Esophagus squamous epithelium (tissue), 5 donors: Measurements from ENCODE around the gene SKAP1. TPM values are rescaled to one million over a fixed set of nuclear protein-coding genes. Genes with fewer than 3 reads are reported as not detected.

Source experiments
- DNase-seq: peaks from one replicate; lab custom pipeline; 2025; lab: John Stamatoyannopoulos, UW
- H3K27ac ChIP-seq, 4 donors: fragments of 200-600 bp; sonication (generic); one replicate each; pipeline ENCODE4 v1.5.1; 2016 to 2019; ENCODE audit warnings: mild to moderate bottlenecking in 1 of 4
- H3K27me3 ChIP-seq, 4 donors: fragments of 200-600 bp; sonication (generic); 1 replicate in 3 of 4; 2 replicates in 1 of 4; pipeline versions ENCODE4 v1.5.1 to v1.6.0; 2017 to 2021; ENCODE audit warnings: antibody characterized with exemption in 1 of 4
- H3K36me3 ChIP-seq, 3 donors: fragments of 200-600 bp; sonication (generic); one replicate each; pipeline ENCODE4 v1.5.1; 2016 to 2019
- H3K4me1 ChIP-seq, 3 donors: fragments of 200-600 bp; sonication (generic); one replicate each; pipeline ENCODE4 v1.5.1; 2017 to 2019
- H3K4me3 ChIP-seq, 4 donors: fragments of 200-600 bp; sonication (generic); 1 replicate in 3 of 4; 2 replicates in 1 of 4; pipeline ENCODE4 v1.5.1; 2016 to 2019; ENCODE audit warnings: mild to moderate bottlenecking in 2 of 4, moderate library complexity in 1 of 4
- H3K9me3 ChIP-seq, 3 donors: fragments of 200-600 bp; sonication (generic); one replicate each; pipeline ENCODE4 v1.5.1; 2016 to 2019
- POLR2A ChIP-seq, 4 donors: fragments of 450-650 bp; IDR thresholded peaks; one replicate each; pipeline ENCODE4 v1.6.1; 2017; ENCODE audit warnings: antibody characterized with exemption in 4 of 4, mild to moderate bottlenecking in 4 of 4, moderate library complexity in 3 of 4
- WGBS, 2 donors: methylation state at CpG; one replicate each; pipeline ENCODE4 v1.1.5; 2018; 5-methylcytosine and 5-hydroxymethylcytosine counted together
- intact Hi-C: fragments of 100-400 bp; cut with DNase I; formaldehyde crosslinking; loops from one replicate; pipeline ENCODE4 v1.15.0; 2022
- total RNA-seq, 4 donors: library from RNA; depleted of rRNA; stranded (reverse); fragments of >200 nt; gene quantifications; one replicate each; pipeline ENCODE4 v1.1.0, GENCODE V29; 2016
- TF ChIP-seq, protein P1 (sequence below), 6 experiments: fragments of 450-650 bp in 4 of 6; fragments of 200-600 bp in 2 of 6; sonication (generic) in 2 of 6; IDR thresholded peaks; one replicate each; pipeline ENCODE4 v1.5.1; 2016 to 2019; ENCODE audit warnings: antibody characterized with exemption in 6 of 6, mild to moderate bottlenecking in 4 of 6, moderate library complexity in 4 of 6
- donor health status: DM: yes; HTN: yes; CAD: no.

The SKAP1 gene
- total RNA-seq, 4 donors from 2014 or later, result 0.83 to 5.1 (median 3.4) TPM; not detected in 1

- Histone ChIP-seq H3K4me1 (no peaks in the 10 kb centered on the region), H3K36me3 (no peaks in the 10 kb centered on the region), H3K9me3 (no peaks in the 10 kb centered on the region), H3K4me3 (no peak overlapping the region), H3K27ac (no peak overlapping the region), H3K27me3 (peaks cover 0 to 68% (median 0%) of the 10 kb centered on the region in 4 donors)
- WGBS, 2 donors, result 33 to 51% methylated on average over 3 of the region's 3 CpGs
- no peak for DNase-seq
- TF ChIP-seq, protein P1, sequence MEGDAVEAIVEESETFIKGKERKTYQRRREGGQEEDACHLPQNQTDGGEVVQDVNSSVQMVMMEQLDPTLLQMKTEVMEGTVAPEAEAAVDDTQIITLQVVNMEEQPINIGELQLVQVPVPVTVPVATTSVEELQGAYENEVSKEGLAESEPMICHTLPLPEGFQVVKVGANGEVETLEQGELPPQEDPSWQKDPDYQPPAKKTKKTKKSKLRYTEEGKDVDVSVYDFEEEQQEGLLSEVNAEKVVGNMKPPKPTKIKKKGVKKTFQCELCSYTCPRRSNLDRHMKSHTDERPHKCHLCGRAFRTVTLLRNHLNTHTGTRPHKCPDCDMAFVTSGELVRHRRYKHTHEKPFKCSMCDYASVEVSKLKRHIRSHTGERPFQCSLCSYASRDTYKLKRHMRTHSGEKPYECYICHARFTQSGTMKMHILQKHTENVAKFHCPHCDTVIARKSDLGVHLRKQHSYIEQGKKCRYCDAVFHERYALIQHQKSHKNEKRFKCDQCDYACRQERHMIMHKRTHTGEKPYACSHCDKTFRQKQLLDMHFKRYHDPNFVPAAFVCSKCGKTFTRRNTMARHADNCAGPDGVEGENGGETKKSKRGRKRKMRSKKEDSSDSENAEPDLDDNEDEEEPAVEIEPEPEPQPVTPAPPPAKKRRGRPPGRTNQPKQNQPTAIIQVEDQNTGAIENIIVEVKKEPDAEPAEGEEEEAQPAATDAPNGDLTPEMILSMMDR (IDR thresholded peaks at IDR 0.05), result peak in 4 of 6 experiments; percentile 21 to 52 (median 26)
- TF ChIP-seq POLR2A (IDR thresholded peaks at IDR 0.05), result no peak
- intact Hi-C loops, result no loop called here
Observed at GRCh38 chr17:48259694-48260291, 170.2 kb downstream of the SKAP1 start.

- DNase-seq, result no peak
- no peaks in the 10 kb centered on the region for H3K36me3 ChIP-seq
- peaks cover 0 to 66% (median 0%) of the 10 kb centered on the region in 4 donors for H3K27me3 ChIP-seq
- intact Hi-C loops, result no loop called here
- no peaks in the 10 kb centered on the region for H3K9me3 ChIP-seq
- TF ChIP-seq, protein P1 (IDR thresholded peaks at IDR 0.05), result no peak
- TF ChIP-seq POLR2A (IDR thresholded peaks at IDR 0.05), result no peak
- H3K27ac ChIP-seq, result no peak overlapping the region
- H3K4me1 ChIP-seq, result no peaks in the 10 kb centered on the region
- no peak overlapping the region for H3K4me3 ChIP-seq
- WGBS, 2 donors, result 52 to 67% methylated on average over 1 of the region's 1 CpG
Observed at GRCh38 chr17:48258331-48258730, 171.7 kb downstream of the SKAP1 start.

DNA sequence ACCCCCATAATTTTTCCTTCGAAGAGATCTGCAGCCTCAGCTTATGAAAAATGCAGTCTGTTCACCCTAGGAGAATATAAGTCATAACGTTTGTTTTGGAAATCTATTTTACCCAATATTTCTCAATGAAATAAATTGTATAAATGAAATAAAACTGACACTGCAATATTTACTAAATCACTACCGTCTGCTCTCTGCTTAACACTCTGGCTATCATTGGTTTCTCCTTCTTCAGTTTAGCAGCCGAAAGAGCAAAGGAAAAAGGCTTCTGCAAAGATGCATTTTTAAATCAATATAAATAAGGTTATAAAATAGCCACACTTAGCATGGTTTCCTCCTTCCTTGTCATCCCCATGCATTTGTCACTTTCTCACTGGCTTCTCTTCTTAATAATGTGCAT lies 174.3 kb downstream of the SKAP1 start:
- no peak for DNase-seq

DNA sequence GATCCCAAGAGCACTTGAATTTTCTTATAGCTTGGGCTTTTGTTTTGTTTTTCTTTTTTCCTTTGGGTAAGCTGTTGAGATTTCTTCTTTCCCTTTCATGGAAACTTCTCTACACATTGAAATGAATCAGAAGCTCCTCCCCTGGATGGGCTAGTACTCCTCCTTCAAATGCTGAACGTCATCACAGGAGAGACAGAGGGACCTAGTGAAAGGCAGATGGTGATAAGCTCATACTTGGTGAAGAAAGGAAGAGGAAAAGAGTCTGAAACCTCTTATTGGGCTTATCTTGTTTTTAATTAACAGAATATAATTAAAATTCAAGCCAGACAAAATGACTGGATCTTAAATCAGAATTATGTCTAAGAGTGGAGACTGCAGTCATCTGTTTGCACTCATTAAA lies 175.1 kb downstream of the SKAP1 start:
- Histone ChIP-seq H3K9me3 (no peaks in the 10 kb centered on the region), H3K27me3 (peaks cover 0 to 79% (median 0%) of the 10 kb centered on the region in 4 donors), H3K4me3 (no peak overlapping the region), H3K27ac (no peak overlapping the region), H3K4me1 (no peaks in the 10 kb centered on the region), H3K36me3 (no peaks in the 10 kb centered on the region)
- DNase-seq, result no peak
- TF ChIP-seq POLR2A (IDR thresholded peaks at IDR 0.05), result no peak
- TF ChIP-seq, protein P1 (IDR thresholded peaks at IDR 0.05), result no peak
- 23 to 33% methylated on average over 1 of the region's 1 CpG for WGBS, 2 donors
- intact Hi-C loops, result no loop called here

More for the DNA sequence above, 174.3 kb downstream of the SKAP1 start:
- H3K4me1 ChIP-seq, result no peaks in the 10 kb centered on the region
- no peak overlapping the region for H3K4me3 ChIP-seq
- H3K27ac ChIP-seq, result no peak overlapping the region
- no peaks in the 10 kb centered on the region for H3K36me3 ChIP-seq
- peaks cover 0 to 78% (median 0%) of the 10 kb centered on the region in 4 donors for H3K27me3 ChIP-seq
- no peaks in the 10 kb centered on the region for H3K9me3 ChIP-seq
- WGBS, 2 donors, result 61 to 64% methylated on average over 4 of the region's 4 CpGs
- TF ChIP-seq POLR2A (IDR thresholded peaks at IDR 0.05), result no peak
- TF ChIP-seq, protein P1 (IDR thresholded peaks at IDR 0.05), result no peak
- intact Hi-C loops, result no loop called here

DNA sequence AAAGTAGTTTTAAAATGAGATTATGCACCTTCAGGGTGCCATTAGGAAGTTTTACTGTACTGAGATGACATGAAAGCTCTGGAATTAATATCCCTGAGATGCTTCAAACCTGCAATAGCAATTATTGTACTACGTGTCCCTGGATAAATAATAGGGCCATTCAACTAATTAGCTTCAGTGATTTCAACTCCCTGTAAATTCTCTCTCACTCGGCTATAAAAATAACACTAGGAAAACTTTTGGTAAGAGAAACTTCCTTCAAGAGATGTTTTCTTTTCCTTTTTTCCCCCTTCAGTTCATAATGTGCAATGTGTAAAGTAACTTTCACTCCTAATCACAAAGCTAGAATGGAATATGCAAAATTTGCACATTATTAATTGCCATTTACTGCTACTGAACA lies 176.0 kb downstream of the SKAP1 start:
- H3K27me3 ChIP-seq, result peaks cover 0 to 73% (median 0%) of the 10 kb centered on the region in 4 donors
- H3K4me1 ChIP-seq, result no peaks in the 10 kb centered on the region
- no peak overlapping the region for H3K4me3 ChIP-seq
- no peak for DNase-seq
- H3K27ac ChIP-seq, result no peak overlapping the region
- no peaks in the 10 kb centered on the region for H3K9me3 ChIP-seq
- intact Hi-C loops, result no loop called here
- 78 to 85% methylated on average over 2 of the region's 2 CpGs for WGBS, 2 donors
- no peaks in the 10 kb centered on the region for H3K36me3 ChIP-seq
- TF ChIP-seq, protein P1 (IDR thresholded peaks at IDR 0.05), result no peak
- no peak for TF ChIP-seq POLR2A (IDR thresholded peaks at IDR 0.05)
